Stimulated activated CD4-positive, alpha-beta T cell treated with anti-CD3 and anti-CD28 coated beads, TNF-alpha, amount 100 ng/mL, for 1 hour (primary cell): Measurements from ENCODE around the gene PLSCR4.
"Not testable (repeated sequence)": the region's sequence is repeated elsewhere in the genome, so short reads cannot be mapped to it uniquely, and the experiment has no call there.

Experiments used
- DNase-seq, 3 donors: peaks; one replicate each; pipeline ENCODE4 v3.0.0-alpha.2; 2020; ENCODE audit warnings: low read depth in 3 of 3, low spot score in 1 of 3

Gene PLSCR4, protein sequence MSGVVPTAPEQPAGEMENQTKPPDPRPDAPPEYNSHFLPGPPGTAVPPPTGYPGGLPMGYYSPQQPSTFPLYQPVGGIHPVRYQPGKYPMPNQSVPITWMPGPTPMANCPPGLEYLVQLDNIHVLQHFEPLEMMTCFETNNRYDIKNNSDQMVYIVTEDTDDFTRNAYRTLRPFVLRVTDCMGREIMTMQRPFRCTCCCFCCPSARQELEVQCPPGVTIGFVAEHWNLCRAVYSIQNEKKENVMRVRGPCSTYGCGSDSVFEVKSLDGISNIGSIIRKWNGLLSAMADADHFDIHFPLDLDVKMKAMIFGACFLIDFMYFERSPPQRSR

DNA sequence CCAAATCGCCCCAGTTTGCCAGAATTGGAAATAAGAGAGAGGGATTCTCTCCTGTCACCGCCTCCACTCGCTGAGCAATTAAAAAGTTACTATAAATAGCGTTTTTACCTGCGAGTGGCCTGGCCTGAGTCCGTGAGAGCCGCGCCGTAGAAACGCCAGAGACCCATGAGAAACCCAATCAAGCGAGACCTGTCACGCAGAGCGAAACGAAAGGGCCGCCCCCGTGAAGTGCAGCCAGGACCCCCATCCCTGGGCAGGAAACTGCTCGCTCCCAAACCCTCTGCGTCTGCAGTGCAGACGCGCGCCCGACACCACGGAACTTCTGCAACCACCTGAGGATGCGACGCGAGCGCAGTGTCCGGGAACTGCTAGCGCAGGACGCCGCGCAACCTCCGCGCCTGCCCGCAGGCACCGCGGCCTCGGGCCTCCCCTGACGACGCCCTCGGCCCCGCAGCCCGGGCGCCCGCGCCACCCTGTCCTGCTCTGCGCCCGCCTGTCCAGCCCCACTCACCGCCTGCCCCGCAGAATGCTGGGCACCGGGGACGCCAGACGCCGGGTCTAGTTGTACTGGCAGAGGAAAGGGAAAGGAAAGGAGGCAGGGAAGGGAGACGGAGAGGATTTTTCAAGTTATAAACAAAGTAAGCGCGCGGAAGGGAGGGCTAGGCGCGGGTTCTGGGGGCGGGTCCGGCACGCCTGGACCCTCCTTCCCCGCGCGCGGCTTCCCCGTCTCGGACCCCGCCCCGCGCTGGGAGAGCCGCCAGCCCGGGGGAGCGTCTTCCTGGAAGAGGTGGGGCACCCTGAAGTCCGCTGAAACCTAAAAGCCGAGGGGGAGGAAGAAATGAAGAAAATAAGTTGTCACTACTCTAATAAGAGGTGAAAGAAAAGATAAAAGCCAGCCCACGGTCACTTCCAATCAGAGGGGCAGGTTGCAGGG is at the start of gene PLSCR4:
Gene PLSCR4, minus strand, starts transcription at position 657 of the 934 bp plus-strand sequence. CDS start 29,034 bp downstream, outside the sequence.
- no peak for DNase-seq

DNA sequence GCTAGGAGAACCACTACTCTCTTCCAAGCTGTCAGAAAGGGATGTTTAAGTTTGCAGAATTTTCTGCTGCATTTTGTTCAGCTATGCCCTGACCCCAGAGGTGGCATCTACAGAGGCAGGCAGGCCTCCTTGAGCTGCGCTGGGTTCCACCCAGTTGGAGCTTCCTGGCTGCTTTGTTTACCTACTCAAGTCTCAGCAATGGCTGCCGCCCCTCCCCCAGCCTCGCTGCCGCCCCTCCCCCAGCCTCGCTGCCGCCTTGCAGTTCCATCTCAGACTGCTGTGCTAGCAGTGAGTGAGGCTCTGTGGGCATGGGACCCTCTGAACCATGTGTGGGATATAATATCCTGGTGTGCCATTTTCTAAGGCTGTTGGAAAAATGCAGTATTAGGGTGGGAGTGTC is 42.5 kb upstream of the PLSCR4 start:
- not testable (repeated sequence) for DNase-seq

DNA sequence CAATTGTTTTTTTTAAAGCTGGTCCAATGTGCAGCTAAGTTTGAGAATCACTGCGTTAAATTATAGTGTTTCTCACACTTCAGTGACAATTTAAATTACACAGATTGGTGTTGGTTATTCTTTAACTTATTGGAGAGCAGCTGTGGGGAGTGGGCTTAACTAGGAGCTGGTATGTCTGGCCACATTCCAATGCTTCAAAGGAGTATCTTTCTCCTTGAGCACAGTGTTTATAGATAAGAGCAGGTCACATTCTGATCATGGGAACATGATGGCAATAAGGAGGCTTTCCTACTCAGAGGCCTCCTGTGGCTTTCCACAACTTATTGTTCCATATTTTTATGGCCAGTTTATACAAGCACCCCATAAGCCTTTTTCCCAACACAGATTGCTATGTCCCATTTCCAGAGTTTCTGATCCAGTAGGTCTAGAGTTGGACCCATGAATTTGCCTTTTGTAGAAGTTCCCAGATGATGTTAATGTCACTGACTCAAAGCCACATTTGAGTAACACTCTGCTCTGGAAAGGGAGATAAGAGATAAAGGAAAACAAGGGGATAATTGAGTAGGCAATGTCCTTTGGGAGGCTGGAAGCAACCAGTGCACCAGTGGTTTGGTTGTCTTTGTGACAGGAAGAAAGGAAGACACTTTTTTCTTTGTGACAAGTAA is 33.0 kb upstream of the PLSCR4 start:
- DNase-seq, result no peak

DNA sequence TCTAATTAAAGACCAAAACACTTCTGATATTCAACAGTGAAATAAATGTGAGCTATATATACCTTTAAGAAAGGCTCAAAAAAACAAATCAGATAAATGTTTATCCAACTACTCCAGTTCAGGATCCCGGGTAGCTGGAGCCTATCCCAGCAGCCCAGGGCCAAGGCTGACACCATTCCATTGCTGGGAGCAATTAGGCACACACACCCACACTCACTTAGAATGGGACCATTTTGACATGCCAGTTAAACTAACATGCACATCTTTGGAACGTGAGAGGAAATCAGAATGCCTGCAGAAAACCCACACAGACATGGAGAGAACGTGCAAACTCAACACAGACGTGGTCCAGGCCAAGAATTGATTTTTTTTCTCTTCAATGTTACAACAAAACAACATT is 30.0 kb upstream of the PLSCR4 start:
- DNase-seq, result no peak

DNA sequence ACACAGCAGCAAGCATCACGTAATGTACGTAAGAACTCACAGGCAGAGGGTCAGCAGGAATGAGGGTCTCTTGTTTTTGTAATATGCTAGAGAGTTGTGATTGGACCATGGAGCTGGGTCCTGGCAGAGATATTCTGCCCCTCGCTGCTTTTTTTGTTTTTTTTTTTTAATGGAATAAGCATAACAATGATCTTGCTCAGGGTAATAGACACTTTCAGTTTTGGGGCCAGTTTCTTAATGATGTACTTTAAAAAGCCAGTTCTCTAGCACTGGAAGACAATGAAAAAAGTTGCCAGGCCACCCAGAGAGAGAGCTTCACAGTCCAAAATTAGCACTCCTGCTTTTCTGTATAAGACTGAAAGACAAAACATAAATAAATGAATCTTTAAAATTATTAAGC is 29.0 kb upstream of the PLSCR4 start:
- DNase-seq, result no peak

DNA sequence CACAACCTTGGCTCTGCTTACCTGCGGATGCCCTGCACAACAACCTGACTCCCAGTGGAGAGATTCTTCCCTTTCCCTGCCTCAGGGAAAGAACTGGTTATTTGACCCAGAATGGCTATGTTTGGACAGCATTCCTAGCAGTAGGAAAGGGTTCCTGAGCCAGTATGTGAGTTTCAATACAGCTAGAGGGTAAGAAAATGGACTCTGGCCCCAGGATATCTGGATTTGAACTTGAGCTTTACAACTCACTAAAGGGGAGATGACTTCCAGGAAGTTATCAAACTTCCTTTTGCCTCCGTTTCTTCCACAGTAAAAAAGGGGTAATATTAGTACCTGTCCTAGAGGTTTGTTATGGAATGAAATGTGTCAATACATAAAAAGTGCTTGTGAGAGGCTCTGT is 28.1 kb upstream of the PLSCR4 start:
- DNase-seq, result no peak

DNA sequence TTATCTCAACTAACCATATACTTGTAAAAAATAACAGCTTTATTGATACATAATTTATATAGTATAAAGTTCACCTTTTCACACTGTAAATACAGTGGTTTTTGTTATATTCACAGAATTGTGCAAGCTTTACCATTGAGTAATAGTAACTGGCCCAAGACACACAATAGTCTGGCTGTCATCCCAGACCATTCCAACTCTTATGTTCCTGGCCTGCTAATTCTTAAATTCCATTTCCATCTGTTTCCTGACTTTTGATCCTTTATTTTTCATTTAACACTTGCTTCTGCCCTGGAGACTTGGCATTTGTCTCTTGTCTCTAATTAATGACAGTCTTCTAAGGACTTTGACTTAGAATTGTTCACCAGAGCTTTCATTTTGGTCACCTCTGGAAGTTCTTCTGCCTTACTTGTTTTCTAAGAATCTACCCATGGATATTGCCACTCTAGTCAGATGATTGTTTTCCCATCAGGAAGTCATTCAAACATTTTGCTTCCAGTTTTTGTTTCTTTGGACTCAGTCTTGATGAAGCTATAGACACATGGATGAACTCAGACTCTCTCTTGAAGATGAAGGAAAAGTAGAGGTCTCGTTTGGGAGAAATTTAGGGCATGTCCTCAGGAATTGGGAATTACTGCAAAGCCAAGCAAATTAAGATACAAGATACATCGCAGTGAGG is 27.2 kb upstream of the PLSCR4 start:
- DNase-seq, result no peak

DNA sequence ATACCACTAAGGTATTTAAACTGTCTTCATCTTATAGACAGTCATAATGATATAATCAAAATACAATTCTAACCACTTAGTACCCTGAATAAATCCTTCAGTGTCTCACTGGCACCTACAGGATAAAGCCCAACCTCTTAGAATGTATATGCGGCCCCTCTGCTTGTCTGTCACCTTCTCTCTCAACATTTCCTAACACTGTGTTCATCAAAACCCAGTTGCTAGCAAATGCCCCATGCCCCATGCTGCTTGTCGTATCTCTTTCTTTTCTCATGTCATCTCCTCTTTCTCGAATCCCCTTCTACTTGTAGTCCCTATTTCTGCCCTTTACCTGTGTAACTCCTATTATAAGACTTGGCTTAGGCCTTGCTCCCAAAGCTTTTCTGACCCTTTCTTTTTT is 24.6 kb upstream of the PLSCR4 start:
- no peak for DNase-seq

DNA sequence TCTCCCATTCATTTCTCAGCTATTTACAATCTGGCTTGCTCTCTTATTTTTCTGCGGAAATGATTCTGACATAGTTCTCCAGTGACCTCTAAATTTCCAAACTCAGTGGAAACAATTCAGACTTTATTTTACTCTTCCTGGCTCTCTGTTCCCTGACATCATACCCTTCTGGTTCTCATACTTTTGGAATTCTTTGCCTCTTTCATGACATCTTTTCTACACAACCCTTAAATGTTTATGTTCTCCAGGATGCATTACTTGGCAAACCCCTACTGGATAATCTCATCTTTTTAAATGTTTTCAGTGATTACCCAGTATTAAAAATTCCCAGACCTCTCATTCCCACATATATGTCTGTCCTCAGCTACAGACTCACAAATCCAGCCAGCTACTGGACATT is 23.9 kb upstream of the PLSCR4 start:
- DNase-seq, result no peak

DNA sequence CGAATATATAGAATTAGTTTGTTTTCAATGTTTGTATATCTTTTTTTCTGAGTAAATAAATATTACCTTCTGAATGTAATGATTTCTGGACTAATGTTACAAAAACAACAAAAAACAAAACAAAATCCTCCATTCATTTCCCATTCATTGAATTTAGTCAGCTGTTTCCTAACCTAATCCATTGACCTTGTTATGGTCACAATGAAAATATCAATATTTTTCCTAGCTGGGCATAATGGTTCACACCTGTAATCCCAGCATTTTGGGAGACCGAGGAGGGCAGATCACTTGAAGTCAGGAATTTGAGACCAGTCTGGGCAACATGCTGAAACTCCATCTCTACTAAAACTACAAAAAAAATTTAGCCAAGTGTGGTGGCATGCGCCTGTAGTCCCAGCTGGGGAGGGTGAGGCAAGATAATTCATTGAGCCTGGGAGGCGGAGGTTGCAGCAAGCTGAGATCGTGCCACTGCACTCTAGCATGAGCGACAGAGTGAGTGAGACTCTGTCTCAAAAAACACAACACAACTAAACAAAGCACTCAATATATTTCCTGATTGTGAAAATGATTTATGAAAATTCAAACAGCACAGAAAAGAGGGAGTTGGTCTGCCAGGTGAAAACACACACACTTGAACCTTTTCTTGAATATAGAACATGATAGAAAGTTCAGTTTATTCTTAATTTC is 23.0 kb upstream of the PLSCR4 start:
- DNase-seq, result no peak

DNA sequence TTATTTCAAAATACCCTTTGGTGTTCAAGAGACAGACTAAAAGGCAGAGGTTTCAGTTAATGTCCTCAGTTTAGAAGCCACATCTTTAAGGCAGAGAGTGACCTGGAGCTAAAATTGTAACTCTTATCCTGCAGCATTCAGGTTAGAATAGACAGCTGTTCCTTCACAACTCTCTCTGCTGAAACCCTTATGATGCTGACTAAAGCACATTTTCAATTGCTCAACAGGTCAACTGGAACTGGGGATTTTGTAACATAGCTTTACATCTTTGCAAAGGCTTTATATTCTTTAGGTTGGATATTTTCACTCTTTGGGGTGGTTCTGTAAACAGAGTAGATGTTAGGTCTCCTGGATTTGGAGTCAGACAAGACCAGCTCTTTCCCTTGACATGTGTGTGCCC is 20.3 kb upstream of the PLSCR4 start:
- DNase-seq, result no peak

DNA sequence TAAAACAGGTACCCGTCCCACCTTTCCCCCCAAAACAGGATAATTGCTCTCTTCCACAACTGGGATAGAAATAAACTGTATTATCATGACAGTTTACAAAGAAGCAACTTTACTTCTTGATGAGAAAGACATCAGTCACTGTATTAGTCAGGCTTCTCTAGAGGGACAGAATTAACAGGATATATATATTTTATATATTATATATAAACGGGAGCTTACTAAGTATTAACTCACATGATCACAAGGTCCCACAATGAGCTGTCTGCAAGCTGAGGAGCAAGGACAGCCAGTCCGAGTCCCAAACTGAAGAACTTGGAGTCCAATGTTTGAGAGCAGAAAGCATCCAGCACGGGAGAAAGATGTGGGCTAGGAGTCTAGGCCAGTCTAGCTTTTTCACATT is 18.4 kb upstream of the PLSCR4 start:
- DNase-seq, result no peak

DNA sequence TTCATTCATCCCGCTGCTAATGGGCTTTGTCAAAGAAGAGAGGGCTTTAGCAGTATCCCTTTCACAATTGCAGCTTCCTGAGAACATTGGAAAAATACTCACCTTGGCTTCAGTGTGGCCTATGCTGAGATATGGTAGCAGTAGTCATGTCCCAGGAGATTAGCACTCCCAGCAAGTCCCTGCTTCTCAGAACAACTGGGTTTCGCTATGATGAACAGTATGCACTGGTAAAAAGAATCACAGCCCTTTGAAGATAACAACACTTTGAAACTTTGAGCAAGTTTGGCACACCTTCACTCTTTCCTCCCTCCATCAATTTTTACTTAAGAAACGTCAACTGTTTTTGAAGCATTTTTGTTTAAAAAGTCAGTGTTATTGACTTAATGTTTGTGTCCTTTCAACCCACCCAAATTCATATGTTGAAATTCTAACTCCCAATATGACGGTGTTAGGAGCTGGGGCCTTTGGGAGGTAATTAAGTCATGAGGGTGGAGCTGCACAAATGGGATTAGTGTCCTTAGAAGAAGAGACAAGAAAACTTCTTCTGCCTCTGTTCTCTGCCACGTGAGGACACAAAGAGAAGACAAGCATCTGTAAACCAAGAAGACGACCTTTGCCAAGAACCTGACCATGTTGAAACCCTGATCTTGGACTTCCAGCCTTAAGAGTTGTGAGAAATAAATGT is 17.8 kb upstream of the PLSCR4 start:
- DNase-seq, result no peak

DNA sequence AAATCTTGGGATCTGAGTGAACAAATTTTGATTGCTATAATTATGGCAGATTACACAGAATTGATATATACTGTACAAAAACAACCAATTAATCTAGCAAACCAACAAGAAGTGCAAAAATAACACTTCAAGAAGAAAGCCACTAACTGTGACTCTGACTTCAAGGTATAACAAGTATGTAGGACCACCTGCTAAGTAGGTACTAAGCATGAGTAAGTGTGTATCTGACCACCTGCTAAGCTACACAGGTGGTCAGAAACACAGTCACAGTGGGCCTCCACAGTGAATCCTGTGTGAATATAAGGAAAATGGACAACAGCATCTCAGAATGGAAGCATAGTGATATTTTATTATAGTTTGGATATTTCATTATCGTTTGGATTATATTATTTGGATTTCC is 14.8 kb upstream of the PLSCR4 start:
- DNase-seq, result no peak

DNA sequence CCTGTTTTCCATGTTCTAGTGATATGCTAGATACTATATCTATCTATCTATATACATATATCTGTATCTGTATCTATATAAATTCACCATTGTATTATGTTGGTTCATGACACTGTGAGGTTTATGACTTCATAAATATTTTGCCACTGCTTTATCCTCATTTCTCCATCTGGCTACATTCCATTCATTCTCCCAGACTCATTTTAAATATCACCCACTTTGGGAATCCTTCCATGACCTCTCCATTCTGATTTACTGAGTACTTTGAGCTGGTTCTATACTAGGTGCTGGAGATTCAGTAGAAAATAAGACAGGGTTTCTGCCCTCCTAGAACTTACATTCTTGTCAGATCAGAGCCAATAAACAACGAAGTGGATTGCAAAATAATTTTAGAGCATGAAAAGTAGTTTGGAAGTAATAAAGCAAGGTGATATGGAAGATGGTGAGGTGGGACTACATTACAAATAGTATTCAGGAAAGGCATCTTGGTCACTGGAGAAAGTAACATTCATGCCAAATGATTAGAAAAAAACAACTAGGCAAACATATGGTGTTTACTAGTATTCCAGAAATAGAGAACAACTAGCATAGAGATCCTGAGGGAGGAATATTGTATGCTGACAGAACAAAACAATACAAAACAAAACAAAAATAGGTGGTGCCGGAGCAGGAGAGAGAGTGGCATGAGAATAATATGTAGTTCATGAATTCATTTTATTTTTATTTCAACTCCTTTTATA is 11.6 kb upstream of the PLSCR4 start:
- DNase-seq, result no peak

DNA sequence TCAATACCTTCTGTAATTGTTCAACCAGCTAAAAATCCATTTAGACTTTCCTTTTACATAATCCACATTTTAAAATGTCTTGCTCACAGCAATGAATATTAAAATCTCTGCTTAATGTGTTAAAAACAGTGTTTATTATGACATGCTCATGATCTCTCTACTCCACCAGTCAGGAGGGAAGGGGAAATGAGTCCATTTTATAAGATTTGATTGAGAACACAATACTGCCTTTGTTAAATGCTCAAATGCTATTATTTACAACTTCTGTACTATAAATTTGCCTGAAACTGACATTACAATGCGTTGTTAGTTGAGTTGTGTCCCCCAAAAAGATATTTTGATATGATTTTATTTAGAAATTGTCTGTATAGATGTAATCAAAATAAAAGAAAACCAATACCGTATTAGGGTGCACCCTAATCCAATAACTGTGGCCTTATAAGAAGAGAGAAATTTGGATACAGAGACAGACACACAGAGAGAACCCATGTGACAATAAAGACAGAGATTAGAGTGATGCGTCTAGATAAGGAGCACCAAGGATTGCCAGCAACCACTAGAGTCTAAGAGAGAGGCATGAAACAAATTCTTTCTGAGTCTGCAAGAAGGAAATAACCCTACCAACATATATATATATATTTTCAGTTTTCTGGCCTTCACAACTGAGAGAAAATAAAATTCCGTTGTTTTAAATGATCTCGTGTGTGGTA is 9.1 kb upstream of the PLSCR4 start:
- DNase-seq, result no peak

DNA sequence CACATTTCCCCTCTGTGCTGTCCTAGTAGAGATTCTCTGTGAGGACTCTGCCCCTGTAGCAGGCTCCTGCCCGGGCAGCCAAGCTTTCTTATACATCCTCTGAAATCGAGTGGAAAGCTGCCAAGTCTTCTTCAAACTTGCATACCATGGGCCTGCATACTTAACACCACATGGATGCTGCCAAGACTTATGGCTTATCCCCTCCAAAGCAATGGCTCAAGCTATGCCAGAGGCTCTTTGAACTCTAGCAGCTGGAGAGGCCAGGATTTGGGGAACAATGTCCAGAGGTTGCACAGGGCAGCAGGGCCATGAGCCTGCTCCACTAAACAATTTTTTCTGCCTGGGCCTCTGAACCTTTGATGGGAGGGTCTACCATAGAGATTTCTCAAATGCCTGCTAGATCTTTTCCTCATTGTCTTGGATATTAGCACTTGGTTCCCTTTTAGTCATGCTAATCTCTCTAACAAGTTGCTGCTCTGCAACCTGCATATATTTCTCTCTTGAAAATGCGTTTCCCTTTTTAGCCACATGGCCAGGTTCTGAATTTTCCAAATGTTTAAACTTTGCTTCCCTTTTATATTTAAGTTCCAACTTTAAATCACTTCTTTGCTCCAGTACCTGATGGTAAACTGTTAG is 6.1 kb upstream of the PLSCR4 start:
- DNase-seq, result no peak

DNA sequence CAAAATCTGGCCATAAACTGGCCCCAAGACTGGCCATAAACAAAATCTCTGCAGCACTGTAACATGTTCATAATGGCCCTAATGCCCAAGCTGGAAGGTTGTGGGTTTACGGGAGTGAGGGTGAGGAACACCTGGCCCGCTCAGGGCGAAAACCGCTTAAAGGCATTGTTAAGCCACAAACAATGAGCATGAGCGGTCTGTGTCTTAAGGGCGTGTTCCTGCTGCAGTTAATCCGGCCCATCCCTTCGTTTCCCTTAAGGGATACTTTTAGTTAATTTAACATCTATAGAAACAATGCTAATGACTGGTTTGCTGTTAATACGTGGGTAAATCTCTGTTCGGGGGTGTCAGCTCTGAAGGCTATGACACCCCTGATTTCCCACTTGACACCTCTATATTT is 1.5 kb upstream of the PLSCR4 start:
- DNase-seq, result not testable (repeated sequence)
